ENCODE results near the gene WDR83.

The WDR83 gene

DNA sequence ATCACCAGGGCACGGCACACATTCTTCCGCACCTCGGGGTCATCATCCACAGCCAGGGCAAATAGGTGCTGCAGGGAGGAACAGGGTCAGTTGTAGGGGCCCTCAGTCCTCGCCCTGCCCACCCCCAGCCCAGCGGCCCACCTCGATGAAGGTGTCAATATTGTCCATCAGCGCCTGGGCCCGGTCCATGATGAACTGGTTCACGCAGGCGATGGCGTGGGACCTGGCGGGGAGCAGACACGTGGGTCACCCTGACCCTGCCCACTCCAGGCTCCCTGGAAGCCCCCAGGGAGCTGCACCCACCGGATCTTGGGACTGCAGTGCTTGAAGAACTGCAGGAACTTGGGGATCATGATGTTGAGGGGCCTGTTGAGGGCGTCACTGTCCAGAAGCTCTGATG lies 48.5 kb downstream of the WDR83 start:
- no peak for TF ChIP-seq CTCF (IDR thresholded peaks at IDR 0.05; ENCODE audit: insufficient read depth, low read depth, low read length, missing control alignments)
- H3K4me3 ChIP-seq (ENCODE audit: low read length) = no peak overlapping the region
- DNase-seq (ENCODE audit: low read depth) = no peak

GRCh38 chr19:12715929-12716328 lies 49.3 kb downstream of the WDR83 start:
- DNase-seq (ENCODE audit: low read depth) = no peak
- H3K4me3 ChIP-seq (ENCODE audit: low read length) = no peak overlapping the region
- no peak for TF ChIP-seq CTCF (IDR thresholded peaks at IDR 0.05; ENCODE audit: insufficient read depth, low read depth, low read length, missing control alignments)

GRCh38 chr19:12720296-12720695 lies 53.7 kb downstream of the WDR83 start:
- no peak for TF ChIP-seq CTCF (IDR thresholded peaks at IDR 0.05; ENCODE audit: insufficient read depth, low read depth, low read length, missing control alignments)
- no peak for DNase-seq (ENCODE audit: low read depth)
- H3K4me3 ChIP-seq (ENCODE audit: low read length) = peak overlapping the region; percentile 99

- no peak for TF ChIP-seq CTCF (IDR thresholded peaks at IDR 0.05; ENCODE audit: insufficient read depth, low read depth, low read length, missing control alignments)
- DNase-seq (ENCODE audit: low read depth) = peak; percentile 21
- peak overlapping the region; percentile 99 for H3K4me3 ChIP-seq (ENCODE audit: low read length)
Measured at GRCh38 chr19:12720851-12721655, 54.4 kb downstream of the WDR83 start.

DNA sequence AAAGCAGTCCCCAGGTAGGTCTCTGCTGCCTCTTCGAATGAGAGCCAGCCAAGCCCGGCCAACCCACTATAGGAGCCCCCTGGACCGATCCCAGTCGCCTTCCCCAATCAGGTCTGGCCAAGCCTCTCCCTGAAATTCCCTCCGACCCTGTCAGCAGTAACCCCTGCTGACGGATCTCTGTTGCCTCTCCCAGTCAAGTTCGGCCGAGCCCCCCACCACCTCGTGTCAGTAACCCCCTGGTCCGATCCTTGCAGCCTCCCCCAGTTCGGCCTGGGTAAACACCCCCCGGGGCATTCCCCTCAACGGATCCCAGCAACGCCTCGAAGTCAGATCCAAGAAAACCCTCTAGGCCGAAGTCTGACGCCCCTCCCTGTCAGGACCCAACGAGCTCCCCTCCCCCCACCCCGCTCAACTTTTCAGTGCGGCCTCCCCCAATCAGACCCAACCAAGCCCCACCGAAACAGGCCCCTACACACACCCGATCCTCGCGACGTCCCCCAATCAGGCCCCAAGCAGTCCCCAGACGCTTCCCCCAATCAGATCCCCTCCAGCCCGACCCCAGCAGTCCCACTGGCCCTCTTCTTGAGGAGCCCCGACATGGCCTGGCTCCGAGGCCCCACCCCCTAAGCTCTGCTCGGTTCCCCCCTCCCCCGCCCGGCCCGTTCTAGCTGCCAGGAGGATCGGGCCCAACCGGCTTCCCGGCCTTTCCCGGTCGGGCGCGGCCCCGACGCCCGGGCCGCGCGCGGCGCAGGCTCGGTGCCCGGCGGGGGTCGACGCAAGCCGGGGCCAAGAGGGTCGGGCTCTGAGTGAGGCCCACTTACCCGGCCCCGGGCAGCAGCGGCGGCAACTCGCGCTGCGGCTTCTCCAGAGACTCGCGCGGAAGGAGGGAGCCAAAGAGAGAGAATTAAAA lies 55.3 kb downstream of the WDR83 start:
- H3K4me3 ChIP-seq (ENCODE audit: low read length) = peak overlapping the region; percentile 99
- no peak for TF ChIP-seq CTCF (IDR thresholded peaks at IDR 0.05; ENCODE audit: insufficient read depth, low read depth, low read length, missing control alignments)
- peak; percentile 63 for DNase-seq (ENCODE audit: low read depth)

DNA sequence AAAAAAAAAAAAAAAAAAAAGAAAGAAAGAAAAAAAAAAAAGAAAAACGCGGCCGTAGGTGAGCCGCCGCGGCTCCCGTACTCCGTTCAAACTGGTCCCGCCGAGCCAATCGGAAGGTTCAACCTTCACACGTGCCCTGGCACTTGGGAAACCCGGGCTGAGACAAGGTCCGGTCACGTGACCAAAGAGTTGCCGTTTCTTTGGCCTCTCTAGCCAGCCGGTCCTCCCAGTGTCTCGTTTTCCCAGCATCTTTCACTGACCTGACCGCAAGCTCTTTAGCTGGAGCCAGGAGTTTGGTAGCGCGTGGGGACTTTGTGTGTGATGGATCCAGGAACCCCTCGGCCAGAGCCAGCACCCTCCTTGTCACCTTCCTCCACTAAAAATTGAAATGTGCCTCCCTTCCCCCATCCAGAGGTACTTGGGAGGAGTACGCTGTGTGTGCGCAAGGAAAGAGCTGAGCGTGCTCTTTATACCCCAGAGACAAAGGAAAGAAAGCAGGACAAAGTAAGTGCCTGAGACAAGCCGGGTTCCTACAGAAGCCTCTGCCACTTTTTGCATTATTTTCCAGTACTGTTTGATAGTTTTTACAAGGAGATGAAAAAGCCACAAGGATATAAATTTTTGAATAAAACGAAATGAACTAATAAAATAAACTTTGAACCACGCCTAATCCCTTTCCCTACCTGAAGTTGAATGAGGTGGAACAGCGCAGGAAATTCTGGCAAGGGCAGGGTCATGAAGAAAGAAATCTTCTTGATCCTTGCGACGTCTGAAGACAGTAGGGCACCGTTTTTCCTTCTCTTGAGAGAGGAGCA lies 56.2 kb downstream of the WDR83 start:
- DNase-seq (ENCODE audit: low read depth) = peak; percentile 100
- no peak for TF ChIP-seq CTCF (IDR thresholded peaks at IDR 0.05; ENCODE audit: insufficient read depth, low read depth, low read length, missing control alignments)
- H3K4me3 ChIP-seq (ENCODE audit: low read length) = peak overlapping the region; percentile 99
